ENCODE data around the gene ZNF213.
A peak's percentile ranks its signal among the peaks of the same experiment; 100 is the strongest.
"Not testable (repeated sequence)": the region's sequence is repeated elsewhere in the genome, so short reads cannot be mapped to it uniquely, and the experiment has no call there.

ZNF213 gene

GRCh38 chr16:3171181-3171854, 36.5 kb downstream of the ZNF213 start:
- no peak for DNase-seq

DNA sequence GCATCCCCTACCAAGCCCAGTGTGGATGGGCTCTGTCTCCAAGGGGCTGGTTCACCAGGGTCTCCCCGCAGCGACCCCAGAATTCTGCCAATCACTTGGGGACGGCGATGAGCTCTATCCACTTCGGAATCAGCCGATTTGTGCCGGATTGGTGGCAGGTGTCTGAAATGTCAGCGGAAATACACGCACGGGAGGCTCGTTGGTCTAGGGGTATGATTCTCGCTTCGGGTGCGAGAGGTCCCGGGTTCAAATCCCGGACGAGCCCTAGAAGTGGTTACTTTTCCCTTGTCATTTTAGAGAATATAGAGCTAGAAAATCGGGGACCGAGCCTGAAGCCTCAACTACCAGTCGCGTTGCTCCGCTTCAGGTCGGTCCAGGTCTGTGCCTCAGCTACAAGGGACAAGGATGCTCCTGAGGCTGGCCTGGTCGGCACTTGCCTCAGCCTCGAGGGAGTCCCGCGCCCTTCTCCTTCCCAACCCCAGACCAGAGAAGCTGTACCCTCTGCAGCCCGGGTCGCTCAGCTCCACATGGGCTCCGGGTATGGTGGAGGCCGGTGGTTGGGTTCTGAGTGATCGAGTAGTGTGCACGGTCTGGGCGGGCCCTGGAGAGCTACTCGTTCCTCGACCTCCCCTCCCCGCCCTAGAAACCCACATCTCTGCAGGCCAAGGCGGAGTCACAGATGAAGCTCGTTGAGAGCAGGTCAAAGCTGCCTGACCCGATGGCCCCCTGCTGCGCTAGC, 37.2 kb downstream of the ZNF213 start:
- DNase-seq: peak; percentile 62

DNA sequence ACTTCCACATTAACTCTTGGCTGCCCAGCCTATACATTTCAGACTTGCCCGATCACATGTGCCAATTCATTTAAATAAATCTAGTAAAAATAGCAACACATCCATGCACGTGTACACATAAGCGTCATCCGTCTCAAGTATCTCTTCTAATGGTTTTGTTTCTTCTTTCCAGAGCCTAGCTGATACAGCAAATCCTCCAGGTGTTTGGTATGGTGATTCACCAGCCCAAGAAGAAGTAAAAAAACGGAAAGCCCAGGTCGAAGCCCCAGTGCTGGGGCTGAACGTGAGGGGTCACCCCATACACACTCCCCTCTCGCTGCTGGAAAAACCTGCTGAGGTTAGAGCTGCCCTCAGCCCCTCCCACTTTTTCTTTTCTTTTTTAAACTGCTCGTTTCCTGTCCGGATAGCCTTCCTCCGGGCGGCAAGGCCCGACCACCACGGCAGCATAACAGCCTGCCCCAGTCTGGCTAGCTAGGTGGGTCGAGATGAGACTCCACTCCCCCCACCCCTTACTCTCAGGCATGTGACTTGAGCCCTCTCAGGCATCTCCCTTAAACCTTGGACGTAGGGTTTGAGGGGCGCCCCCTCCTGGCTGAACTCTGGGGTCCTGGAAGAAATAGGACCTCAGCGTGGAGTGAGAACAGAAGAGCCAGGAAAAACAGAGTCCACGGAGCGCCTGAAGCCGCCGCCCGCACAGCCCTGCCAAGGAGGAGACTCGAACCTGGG, 39.2 kb downstream of the ZNF213 start:
- DNase-seq: no peak

- no peak for DNase-seq
Observed at GRCh38 chr16:3174618-3175148, 39.9 kb downstream of the ZNF213 start.

DNA sequence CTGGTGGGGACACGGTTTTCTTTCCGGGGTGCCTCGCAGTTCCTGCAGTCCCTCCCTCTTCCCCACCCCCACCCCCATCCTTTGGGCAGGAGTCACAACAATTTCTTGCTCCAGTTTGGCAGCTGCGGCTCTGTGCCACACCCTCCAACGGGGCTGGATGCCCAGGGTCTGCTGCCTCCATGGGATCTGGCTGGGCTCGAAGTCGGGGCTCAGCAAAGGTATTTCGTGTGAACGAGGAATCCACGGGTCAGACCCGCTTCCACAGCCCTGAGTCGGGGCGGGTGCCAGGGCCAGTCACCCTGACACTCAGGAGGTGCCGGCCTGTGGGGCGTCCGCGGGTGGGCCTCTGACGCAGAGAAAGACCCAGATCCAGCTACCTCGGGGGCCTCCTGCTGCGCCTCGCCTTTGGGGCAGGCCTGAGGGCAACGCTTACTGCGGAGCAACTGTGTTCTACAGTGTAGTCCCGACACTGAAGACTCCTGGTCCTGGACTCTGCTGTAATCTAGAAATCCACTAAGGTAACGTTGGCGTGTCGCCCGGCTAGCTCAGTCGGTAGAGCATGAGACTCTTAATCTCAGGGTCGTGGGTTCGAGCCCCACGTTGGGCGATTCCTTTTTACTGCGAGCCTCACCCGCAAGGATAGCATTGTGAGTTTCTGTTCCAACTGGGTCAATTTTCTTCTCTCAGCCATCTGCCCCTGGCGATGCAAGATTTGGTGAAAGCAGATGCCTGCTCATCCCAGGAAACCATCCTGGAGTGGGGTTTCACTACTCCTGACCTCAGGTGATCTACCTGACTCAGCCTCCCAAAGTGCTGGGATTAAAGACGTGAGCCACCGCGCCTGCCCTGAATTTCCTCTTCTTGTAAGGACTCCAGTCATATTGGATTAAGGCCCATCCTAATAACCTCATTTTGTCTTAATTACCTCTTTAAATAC, 40.6 kb downstream of the ZNF213 start:
- DNase-seq: peak; percentile 40

DNA sequence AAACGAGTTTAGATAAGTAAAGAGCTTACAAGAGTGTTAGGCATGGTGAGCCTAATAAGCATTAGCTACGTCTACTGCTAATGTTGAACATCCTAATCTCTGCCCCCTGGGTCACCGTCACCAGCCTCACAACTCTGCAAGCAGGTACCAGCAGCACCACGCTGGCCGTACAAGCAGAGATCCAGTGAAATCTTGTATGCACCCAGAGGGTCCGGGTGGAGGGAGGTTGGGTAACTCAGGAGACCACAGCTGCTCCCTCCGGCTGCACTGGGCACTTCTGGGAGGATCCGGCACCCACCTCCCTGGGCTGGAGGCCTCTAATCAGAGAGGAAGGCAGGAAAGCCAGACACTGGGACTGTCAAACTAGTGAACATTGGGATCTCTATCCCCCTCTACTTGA, 44.8 kb downstream of the ZNF213 start:
- DNase-seq: no peak

DNA sequence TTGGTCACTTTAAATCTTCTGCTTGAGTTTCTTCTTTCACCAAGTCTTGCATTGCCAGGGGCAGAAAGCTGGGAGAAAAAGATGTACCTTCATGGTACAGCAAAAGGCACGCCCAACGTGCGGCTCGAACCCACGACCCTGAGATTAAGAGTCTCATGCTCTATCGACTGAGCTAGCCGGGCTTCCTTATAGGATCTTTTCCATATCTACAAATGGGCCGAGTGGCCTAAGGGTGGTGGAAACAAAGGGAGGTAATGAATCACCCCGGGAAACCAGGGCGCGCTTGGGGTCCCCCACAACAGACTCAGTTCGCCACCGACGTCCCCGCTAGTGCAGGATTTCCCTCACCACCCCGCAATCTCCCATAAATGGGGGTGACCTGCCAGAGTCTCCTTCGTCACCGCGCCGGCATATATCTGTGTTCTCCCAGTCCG, 45.6 kb downstream of the ZNF213 start:
- peak; percentile 26 for DNase-seq

DNA sequence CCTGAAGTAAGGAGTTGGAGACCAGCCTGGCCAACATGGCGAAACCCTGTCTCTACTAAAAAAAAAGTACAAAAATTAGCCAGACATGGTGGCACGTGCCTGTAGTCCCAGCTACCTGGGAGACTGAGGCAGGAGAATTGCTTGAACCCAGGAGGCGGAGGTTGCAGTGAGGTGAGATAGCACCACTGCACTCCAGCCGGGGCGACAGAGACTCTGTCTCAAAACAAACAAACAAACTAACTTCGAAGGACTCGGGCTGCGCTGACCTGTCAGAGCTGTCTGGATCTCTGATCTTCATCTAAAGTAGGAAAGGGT, 47.4 kb downstream of the ZNF213 start:
- not testable (repeated sequence) for DNase-seq

DNA sequence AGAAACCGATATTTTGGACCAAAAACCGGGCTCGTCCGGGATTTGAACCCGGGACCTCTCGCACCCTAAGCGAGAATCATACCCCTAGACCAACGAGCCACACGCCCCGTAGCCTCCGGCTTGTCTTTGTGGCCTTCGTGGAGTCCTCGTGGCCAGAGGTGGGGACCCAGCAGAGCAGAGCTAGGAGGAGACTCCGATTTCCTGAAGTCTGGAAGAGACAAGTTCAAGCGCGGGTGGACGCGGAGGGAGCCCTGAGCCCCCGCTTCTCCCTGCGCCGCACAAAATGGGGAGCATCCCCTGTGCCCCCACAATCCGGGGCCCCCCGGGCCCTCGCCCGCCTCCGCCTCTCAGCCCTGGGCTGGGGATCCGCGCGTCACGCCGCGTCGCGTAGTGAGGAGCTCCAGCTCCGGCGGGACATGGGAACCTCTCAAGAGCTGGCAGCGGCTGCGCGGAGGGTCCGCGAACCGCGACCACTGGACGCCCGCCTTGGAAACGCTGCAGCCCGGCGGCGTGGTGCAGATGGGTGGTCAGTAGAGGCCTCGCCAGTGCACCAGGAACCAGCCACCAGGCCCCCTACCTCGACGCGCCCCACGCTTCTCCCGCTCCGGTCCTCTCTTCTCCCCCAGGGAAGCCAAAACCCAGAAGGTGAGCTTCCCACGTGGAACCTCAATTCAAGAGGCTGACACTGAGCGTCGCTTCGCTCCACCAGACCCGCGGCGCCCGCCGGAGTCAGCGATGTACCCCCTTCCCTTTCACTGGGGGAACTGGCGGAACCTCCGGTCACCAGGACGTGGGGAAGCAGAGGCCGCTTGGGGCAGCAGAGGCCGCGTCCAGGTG, 48.0 kb downstream of the ZNF213 start:
- peak; percentile 76 for DNase-seq

GRCh38 chr16:3183445-3184139, 48.8 kb downstream of the ZNF213 start:
- DNase-seq: no peak

GRCh38 chr16:3186946-3187690, 52.3 kb downstream of the ZNF213 start:
- DNase-seq: no peak

DNA sequence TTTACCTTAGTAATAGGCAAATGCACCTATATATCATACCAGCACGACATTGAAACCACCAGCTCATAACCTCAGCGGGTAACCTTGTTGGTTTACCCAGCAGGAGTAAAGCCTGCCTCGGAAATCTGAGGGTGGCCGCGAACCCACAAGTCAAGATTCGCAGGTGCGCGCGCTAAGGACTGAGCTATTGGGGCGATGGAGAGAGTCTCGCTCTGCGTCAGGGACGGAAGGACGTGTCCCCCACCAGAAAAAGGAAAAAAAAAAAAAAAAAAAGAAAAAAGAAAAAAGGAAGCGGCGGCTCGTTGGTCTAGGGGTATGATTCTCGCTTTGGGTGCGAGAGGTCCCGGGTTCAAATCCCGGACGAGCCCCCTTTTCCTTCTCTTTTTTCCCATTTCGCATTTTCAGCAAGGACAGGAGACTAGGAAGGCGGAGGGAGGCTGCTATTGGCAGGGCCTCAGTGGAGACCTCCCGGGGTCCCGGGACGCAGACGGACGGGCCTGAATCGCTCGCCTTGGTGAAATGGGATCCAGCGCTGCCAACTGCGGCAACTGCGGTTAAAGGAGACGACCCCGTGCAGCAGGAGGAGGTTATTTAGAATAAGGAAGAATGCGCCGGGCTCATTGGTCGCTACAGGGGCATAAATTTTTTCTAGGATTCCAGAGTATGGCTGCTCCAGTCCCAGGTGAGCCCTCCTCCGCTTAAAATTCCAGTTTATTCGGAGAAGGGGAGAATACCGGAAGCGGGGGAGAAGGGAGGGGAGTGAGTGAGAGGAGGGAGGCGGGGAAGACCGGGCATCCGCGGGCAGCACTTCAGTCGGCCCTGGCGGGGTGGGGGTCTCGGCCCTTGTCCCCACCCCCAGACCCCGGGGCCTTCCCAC, 53.2 kb downstream of the ZNF213 start, which contains the start of gene OR1F1:
Gene OR1F1 (plus strand): TSS at position 407 of the 877 bp plus-strand sequence.
- DNase-seq: peak; percentile 76

- no peak for DNase-seq
Observed at GRCh38 chr16:3188675-3188924, 53.8 kb downstream of the ZNF213 start.

GRCh38 chr16:3188925-3189825, 54.3 kb downstream of the ZNF213 start:
- peak; percentile 70 for DNase-seq

GRCh38 chr16:3189869-3190268, 55.0 kb downstream of the ZNF213 start:
- DNase-seq: no peak

GRCh38 chr16:3190949-3191353, 56.1 kb downstream of the ZNF213 start:
- no peak for DNase-seq

Measured in fibroblast of skin of back (primary cell).